ENCODE data around the gene PRKAR2B.
"Not testable (repeated sequence)": the region's sequence is repeated elsewhere in the genome, so short reads cannot be mapped to it uniquely, and the experiment has no call there.

The PRKAR2B gene

DNA sequence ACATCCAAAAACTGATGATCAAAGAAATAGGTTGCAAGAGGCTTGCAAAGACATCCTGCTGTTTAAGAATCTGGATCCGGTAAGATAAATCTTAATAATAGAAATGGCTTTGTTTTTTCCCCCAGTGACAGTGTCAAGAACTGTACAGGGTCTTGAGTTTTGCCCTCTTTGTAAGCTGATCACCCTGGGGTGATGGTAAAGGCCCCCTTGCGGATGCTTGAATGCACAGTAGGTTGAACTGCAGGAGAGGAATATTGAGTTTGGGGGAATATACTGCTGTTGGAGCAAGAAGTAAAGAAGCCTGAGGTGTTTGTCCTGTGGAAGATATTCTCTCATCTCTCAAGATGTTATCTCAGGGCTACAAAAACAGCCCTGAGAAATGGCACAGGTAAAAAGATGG, 83.7 kb downstream of the PRKAR2B start:
- H3K27ac ChIP-seq = no peak overlapping the region
- no peaks in the 10 kb centered on the region for H3K27me3 ChIP-seq
- H3K36me3 ChIP-seq = no peaks in the 10 kb centered on the region
- H3K4me1 ChIP-seq (ENCODE audit: control insufficient read depth in 1 of 2, insufficient read depth in 1 of 2, low read depth in 1 of 2, low read length in 1 of 2) = peaks cover 0 to 3% of the 10 kb centered on the region in 2 experiments
- H3K4me3 ChIP-seq (ENCODE audit: low read depth in 1 of 2, low read length in 1 of 2) = no peak overlapping the region
- no peaks in the 10 kb centered on the region for H3K9me3 ChIP-seq
- TF ChIP-seq, protein P1, sequence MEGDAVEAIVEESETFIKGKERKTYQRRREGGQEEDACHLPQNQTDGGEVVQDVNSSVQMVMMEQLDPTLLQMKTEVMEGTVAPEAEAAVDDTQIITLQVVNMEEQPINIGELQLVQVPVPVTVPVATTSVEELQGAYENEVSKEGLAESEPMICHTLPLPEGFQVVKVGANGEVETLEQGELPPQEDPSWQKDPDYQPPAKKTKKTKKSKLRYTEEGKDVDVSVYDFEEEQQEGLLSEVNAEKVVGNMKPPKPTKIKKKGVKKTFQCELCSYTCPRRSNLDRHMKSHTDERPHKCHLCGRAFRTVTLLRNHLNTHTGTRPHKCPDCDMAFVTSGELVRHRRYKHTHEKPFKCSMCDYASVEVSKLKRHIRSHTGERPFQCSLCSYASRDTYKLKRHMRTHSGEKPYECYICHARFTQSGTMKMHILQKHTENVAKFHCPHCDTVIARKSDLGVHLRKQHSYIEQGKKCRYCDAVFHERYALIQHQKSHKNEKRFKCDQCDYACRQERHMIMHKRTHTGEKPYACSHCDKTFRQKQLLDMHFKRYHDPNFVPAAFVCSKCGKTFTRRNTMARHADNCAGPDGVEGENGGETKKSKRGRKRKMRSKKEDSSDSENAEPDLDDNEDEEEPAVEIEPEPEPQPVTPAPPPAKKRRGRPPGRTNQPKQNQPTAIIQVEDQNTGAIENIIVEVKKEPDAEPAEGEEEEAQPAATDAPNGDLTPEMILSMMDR (IDR thresholded peaks at IDR 0.05) = no peak

DNA sequence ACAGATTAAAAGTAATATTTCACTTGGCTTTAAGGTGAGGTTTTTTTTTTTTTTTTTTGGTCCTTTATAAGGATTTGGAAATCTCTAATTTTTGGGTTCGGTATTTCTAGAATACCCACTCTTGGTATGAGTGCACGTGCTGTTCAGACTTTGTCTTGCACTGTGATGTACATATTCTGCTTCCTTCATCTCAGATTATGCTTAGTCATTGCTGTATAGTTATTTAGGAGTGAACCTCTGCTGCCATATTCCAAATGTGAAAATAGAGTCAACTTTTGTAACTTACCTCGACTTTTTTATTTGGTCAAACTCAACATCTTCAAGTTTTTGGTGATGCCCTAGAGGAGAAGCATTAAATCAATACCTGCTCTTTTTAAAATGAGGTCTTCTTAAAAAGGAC, 84.2 kb downstream of the PRKAR2B start:
- Histone ChIP-seq H3K27ac (no peak overlapping the region), H3K4me1 (ENCODE audit: control insufficient read depth in 1 of 2, insufficient read depth in 1 of 2, low read depth in 1 of 2, low read length in 1 of 2) (peaks cover 0 to 3% of the 10 kb centered on the region in 2 experiments), H3K36me3 (no peaks in the 10 kb centered on the region), H3K4me3 (ENCODE audit: low read depth in 1 of 2, low read length in 1 of 2) (no peak overlapping the region), H3K9me3 (no peaks in the 10 kb centered on the region), H3K27me3 (no peaks in the 10 kb centered on the region)
- TF ChIP-seq, protein P1 (IDR thresholded peaks at IDR 0.05) = no peak

- Histone ChIP-seq H3K27me3 (no peaks in the 10 kb centered on the region), H3K27ac (no peak overlapping the region), H3K9me3 (no peaks in the 10 kb centered on the region), H3K4me1 (ENCODE audit: control insufficient read depth in 1 of 2, insufficient read depth in 1 of 2, low read depth in 1 of 2, low read length in 1 of 2) (peaks cover 0 to 3% of the 10 kb centered on the region in 2 experiments), H3K4me3 (ENCODE audit: low read depth in 1 of 2, low read length in 1 of 2) (no peak overlapping the region), H3K36me3 (no peaks in the 10 kb centered on the region)
- TF ChIP-seq, protein P1 (IDR thresholded peaks at IDR 0.05) = no peak
These were observed 86.1 kb downstream of the PRKAR2B start for GRCh38 chr7:107130487-107131220.

GRCh38 chr7:107133396-107133795, 88.9 kb downstream of the PRKAR2B start:
- no peak overlapping the region for H3K4me3 ChIP-seq (ENCODE audit: low read depth in 1 of 2, low read length in 1 of 2)
- no peaks in the 10 kb centered on the region for H3K36me3 ChIP-seq
- H3K4me1 ChIP-seq (ENCODE audit: control insufficient read depth in 1 of 2, insufficient read depth in 1 of 2, low read depth in 1 of 2, low read length in 1 of 2) = no peaks in the 10 kb centered on the region
- no peaks in the 10 kb centered on the region for H3K27me3 ChIP-seq
- H3K27ac ChIP-seq = no peak overlapping the region
- TF ChIP-seq, protein P1 (IDR thresholded peaks at IDR 0.05) = no peak
- no peaks in the 10 kb centered on the region for H3K9me3 ChIP-seq

- Histone ChIP-seq H3K36me3 (no peaks in the 10 kb centered on the region), H3K9me3 (no peaks in the 10 kb centered on the region), H3K4me3 (ENCODE audit: low read depth in 1 of 2, low read length in 1 of 2) (no peak overlapping the region), H3K27ac (no peak overlapping the region), H3K4me1 (ENCODE audit: control insufficient read depth in 1 of 2, insufficient read depth in 1 of 2, low read depth in 1 of 2, low read length in 1 of 2) (no peaks in the 10 kb centered on the region), H3K27me3 (no peaks in the 10 kb centered on the region)
- TF ChIP-seq, protein P1 (IDR thresholded peaks at IDR 0.05) = no peak
These were observed 94.4 kb downstream of the PRKAR2B start for GRCh38 chr7:107138696-107139420.

GRCh38 chr7:107143875-107144274, 99.4 kb downstream of the PRKAR2B start:
- not testable (repeated sequence) for H3K4me1 ChIP-seq (ENCODE audit: control insufficient read depth in 1 of 2, insufficient read depth in 1 of 2, low read depth in 1 of 2, low read length in 1 of 2); H3K4me3 ChIP-seq (ENCODE audit: low read depth in 1 of 2, low read length in 1 of 2); H3K36me3 ChIP-seq; H3K27me3 ChIP-seq; H3K27ac ChIP-seq; H3K9me3 ChIP-seq

All from neutrophil (primary cell).